Uterus (tissue), 4 donors: ENCODE measurements around the gene GSG1. TPM values are rescaled to one million over a fixed set of nuclear protein-coding genes. Genes with fewer than 3 reads are reported as not detected.

ENCODE experiments used
- DNase-seq, 2 donors: peaks; one replicate each; pipeline ENCODE4 v3.0.0-alpha.2; 2019 to 2020
- H3K27ac ChIP-seq, 2 donors: fragments of 200-600 bp; sonication (generic); 1 replicate in 1 of 2; 2 replicates in 1 of 2; pipeline ENCODE4 v1.5.1; 2016 to 2018
- H3K27me3 ChIP-seq, 2 donors: fragments of 200-600 bp; sonication (generic); one replicate each; pipeline ENCODE4 v1.5.1; 2018 to 2019; ENCODE audit warnings: control low read depth in 1 of 2
- H3K36me3 ChIP-seq, 2 donors: fragments of 200-600 bp; sonication (generic); one replicate each; pipeline ENCODE4 v1.5.1; 2019; ENCODE audit warnings: control low read depth in 1 of 2
- H3K4me1 ChIP-seq, 2 donors: fragments of 200-600 bp; sonication (generic); one replicate each; pipeline ENCODE4 v1.5.1; 2018 to 2019; ENCODE audit warnings: control low read depth in 1 of 2
- H3K4me3 ChIP-seq, 2 donors: fragments of 200-600 bp; sonication (generic); 1 replicate in 1 of 2; 2 replicates in 1 of 2; pipeline ENCODE4 v1.5.1; 2018 to 2019; ENCODE audit warnings: mild to moderate bottlenecking in 1 of 2
- H3K9me3 ChIP-seq, 2 donors: fragments of 200-600 bp; sonication (generic); one replicate each; pipeline ENCODE4 v1.5.1; 2019; ENCODE audit warnings: control low read depth in 1 of 2
- CTCF ChIP-seq, 4 experiments: fragments of 200-600 bp in 2 of 4; fragments of 450-650 bp in 2 of 4; sonication (generic) in 2 of 4; IDR thresholded peaks; one replicate each; pipeline ENCODE4 v1.5.1; 2016 to 2019; ENCODE audit warnings: antibody characterized with exemption in 4 of 4, mild to moderate bottlenecking in 2 of 4, moderate library complexity in 1 of 4
- POLR2A ChIP-seq, 2 donors: fragments of 450-650 bp; IDR thresholded peaks; one replicate each; pipeline ENCODE4 v1.6.1; 2016; ENCODE audit warnings: antibody characterized with exemption in 2 of 2, mild to moderate bottlenecking in 1 of 2, moderate library complexity in 1 of 2
- intact Hi-C: fragments of 100-400 bp; cut with DNase I; formaldehyde crosslinking; loops from one replicate; pipeline ENCODE4 v1.15.1; 2023; ENCODE audit warnings: low total_unique reads
- total RNA-seq, 4 donors: library from RNA; depleted of rRNA in 3 of 4; stranded (reverse); fragments of >200 nt in 3 of 4; gene quantifications; one replicate each; pipeline versions ENCODE4 v1.1.0 to v1.2.4, GENCODE V29; 2014 to 2023
- donor health status: DM: yes; HTN: yes; CAD: no.

The GSG1 gene
- total RNA-seq, 4 donors from 2014 or later = not detected

- Histone ChIP-seq H3K36me3 (no peaks in the 10 kb centered on the region), H3K9me3 (no peaks in the 10 kb centered on the region), H3K4me1 (no peaks in the 10 kb centered on the region), H3K27ac (peak overlapping the region in 1 of 2 donors; percentile 36), H3K4me3 (no peak overlapping the region), H3K27me3 (no peaks in the 10 kb centered on the region)
- TF ChIP-seq CTCF (IDR thresholded peaks at IDR 0.05) = no peak
- TF ChIP-seq POLR2A (IDR thresholded peaks at IDR 0.05) = no peak
- no peak for DNase-seq
- intact Hi-C loops = no loop called here
Observed at GRCh38 chr12:13148485-13148847, 45.0 kb upstream of the GSG1 start.

DNA sequence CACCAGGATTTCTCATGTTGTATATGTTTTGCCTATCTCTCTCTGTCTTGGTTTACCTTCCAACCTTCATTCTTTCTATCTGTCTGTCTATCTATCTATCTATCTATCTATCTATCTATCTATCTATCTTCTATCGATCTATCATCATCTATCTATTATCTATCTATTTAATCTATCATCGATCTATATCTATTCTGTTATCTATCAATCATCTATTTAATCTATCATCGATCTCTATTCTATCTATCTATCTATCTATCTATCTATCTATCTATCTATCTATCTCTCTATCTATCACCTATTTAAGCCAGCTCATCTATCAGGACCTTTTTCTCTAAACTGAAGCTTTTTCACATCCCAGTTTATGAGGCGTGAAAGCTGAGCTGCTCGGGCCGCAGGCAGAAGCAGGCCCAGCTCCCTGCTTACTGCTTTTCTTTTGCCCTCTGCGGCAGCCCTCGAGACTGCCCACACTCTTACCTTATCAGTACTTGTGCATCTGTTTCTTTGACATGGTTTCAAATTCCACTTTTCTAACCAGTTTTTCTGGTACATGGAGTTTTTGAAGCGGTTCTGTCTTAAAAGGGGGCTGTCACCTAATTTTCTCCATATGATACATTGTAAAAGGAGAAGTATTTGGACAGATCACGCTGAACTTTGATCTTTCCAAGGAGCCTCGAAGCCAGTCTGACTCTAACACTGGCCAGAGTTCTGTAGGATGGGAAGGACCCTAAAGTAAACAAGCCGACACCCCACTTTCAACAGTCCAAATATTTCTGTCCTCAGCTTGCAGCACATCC, 44.4 kb upstream of the GSG1 start:
- Histone ChIP-seq H3K27ac (peak overlapping the region in 1 of 2 donors; percentile 36), H3K9me3 (no peaks in the 10 kb centered on the region), H3K27me3 (no peaks in the 10 kb centered on the region), H3K4me3 (no peak overlapping the region), H3K36me3 (no peaks in the 10 kb centered on the region), H3K4me1 (no peaks in the 10 kb centered on the region)
- TF ChIP-seq POLR2A (IDR thresholded peaks at IDR 0.05) = no peak
- TF ChIP-seq CTCF (IDR thresholded peaks at IDR 0.05) = no peak
- intact Hi-C loops = no loop called here
- no peak for DNase-seq

GRCh38 chr12:13146336-13146938, 43.0 kb upstream of the GSG1 start:
- Histone ChIP-seq H3K4me1 (no peaks in the 10 kb centered on the region), H3K36me3 (no peaks in the 10 kb centered on the region), H3K9me3 (no peaks in the 10 kb centered on the region), H3K27ac (peak overlapping the region in 1 of 2 donors; percentile 52), H3K4me3 (no peak overlapping the region), H3K27me3 (no peaks in the 10 kb centered on the region)
- no peak for TF ChIP-seq POLR2A (IDR thresholded peaks at IDR 0.05)
- no peak for TF ChIP-seq CTCF (IDR thresholded peaks at IDR 0.05)
- peak; percentile 29 to 30 for DNase-seq
- intact Hi-C loops = no loop called here

- DNase-seq = no peak
- Histone ChIP-seq H3K27me3 (no peaks in the 10 kb centered on the region), H3K36me3 (no peaks in the 10 kb centered on the region), H3K27ac (no peak overlapping the region), H3K4me1 (no peaks in the 10 kb centered on the region), H3K4me3 (no peak overlapping the region), H3K9me3 (no peaks in the 10 kb centered on the region)
- TF ChIP-seq POLR2A (IDR thresholded peaks at IDR 0.05) (no peak), CTCF (IDR thresholded peaks at IDR 0.05) (no peak)
- intact Hi-C loops = no loop called here
Observed at GRCh38 chr12:13144266-13144828, 40.9 kb upstream of the GSG1 start.

GRCh38 chr12:13142747-13143146, 39.3 kb upstream of the GSG1 start:
- no peak for DNase-seq
- no peak overlapping the region for H3K4me3 ChIP-seq
- no peaks in the 10 kb centered on the region for H3K27me3 ChIP-seq
- no peaks in the 10 kb centered on the region for H3K36me3 ChIP-seq
- TF ChIP-seq POLR2A (IDR thresholded peaks at IDR 0.05) (no peak), CTCF (IDR thresholded peaks at IDR 0.05) (no peak)
- no peak overlapping the region for H3K27ac ChIP-seq
- H3K9me3 ChIP-seq = no peaks in the 10 kb centered on the region
- H3K4me1 ChIP-seq = no peaks in the 10 kb centered on the region
- intact Hi-C loops = no loop called here
